HUES48 (cell line): ENCODE data around the gene IFIT1B.
"Not testable (repeated sequence)": the region's sequence is repeated elsewhere in the genome, so short reads cannot be mapped to it uniquely, and the experiment has no call there.

Experiments
- H3K27ac ChIP-seq: one replicate; pipeline ENCODE4 v1.7.0; 2013; ENCODE audit warnings: low read depth, low read length, inconsistent platforms
- H3K27me3 ChIP-seq: 2 replicates; pipeline ENCODE4 v1.6.1; 2013; ENCODE audit warnings: mild to moderate bottlenecking, low read length; ENCODE audit not compliant: control insufficient read depth, insufficient read depth
- H3K36me3 ChIP-seq: 2 replicates; pipeline ENCODE4 v1.6.1; 2013; ENCODE audit warnings: low read length; ENCODE audit not compliant: control insufficient read depth, insufficient read depth
- H3K4me1 ChIP-seq: 2 replicates; pipeline ENCODE4 v1.6.1; 2013; ENCODE audit warnings: mild to moderate bottlenecking, low read length; ENCODE audit not compliant: control insufficient read depth, insufficient read depth
- H3K4me3 ChIP-seq: 2 replicates; pipeline ENCODE4 v1.5.1; 2013; ENCODE audit warnings: mild to moderate bottlenecking, low read depth, low read length
- H3K9ac ChIP-seq: 2 replicates; pipeline ENCODE4 v1.6.1; 2013; ENCODE audit warnings: mild to moderate bottlenecking, low read depth, low read length, moderate library complexity
- H3K9me3 ChIP-seq: 2 replicates; pipeline ENCODE4 v1.6.1; 2013; ENCODE audit warnings: low read length; ENCODE audit not compliant: control insufficient read depth, insufficient read depth

IFIT1B gene

GRCh38 chr10:89384474-89385340 is 6.9 kb downstream of the IFIT1B start:
- Histone ChIP-seq H3K9me3 (no peaks in the 10 kb centered on the region), H3K4me1 (peaks cover 5% of the 10 kb centered on the region), H3K27ac (no peak overlapping the region), H3K36me3 (no peaks in the 10 kb centered on the region), H3K27me3 (no peaks in the 10 kb centered on the region), H3K9ac (no peak overlapping the region), H3K4me3 (no peak overlapping the region)

GRCh38 chr10:89388806-89389205 is 10.9 kb downstream of the IFIT1B start:
- Histone ChIP-seq H3K9me3 (no peaks in the 10 kb centered on the region), H3K4me1 (peaks cover 19% of the 10 kb centered on the region), H3K27me3 (no peaks in the 10 kb centered on the region), H3K4me3 (no peak overlapping the region), H3K27ac (no peak overlapping the region), H3K36me3 (no peaks in the 10 kb centered on the region), H3K9ac (no peak overlapping the region)

GRCh38 chr10:89389254-89389653 is 11.4 kb downstream of the IFIT1B start:
- no peaks in the 10 kb centered on the region for H3K36me3 ChIP-seq
- no peak overlapping the region for H3K4me3 ChIP-seq
- H3K9me3 ChIP-seq = no peaks in the 10 kb centered on the region
- no peaks in the 10 kb centered on the region for H3K27me3 ChIP-seq
- peaks cover 19% of the 10 kb centered on the region for H3K4me1 ChIP-seq
- H3K9ac ChIP-seq = no peak overlapping the region
- H3K27ac ChIP-seq = no peak overlapping the region

GRCh38 chr10:89390476-89391225 is 12.8 kb downstream of the IFIT1B start:
- Histone ChIP-seq H3K4me1 (peaks cover 19% of the 10 kb centered on the region), H3K27ac (no peak overlapping the region), H3K27me3 (no peaks in the 10 kb centered on the region), H3K9me3 (no peaks in the 10 kb centered on the region), H3K36me3 (no peaks in the 10 kb centered on the region), H3K4me3 (no peak overlapping the region), H3K9ac (no peak overlapping the region)

- not testable (repeated sequence) for H3K4me3 ChIP-seq, H3K9ac ChIP-seq, H3K36me3 ChIP-seq, H3K9me3 ChIP-seq, H3K27me3 ChIP-seq, H3K27ac ChIP-seq
- peaks cover 19% of the 10 kb centered on the region for H3K4me1 ChIP-seq
Observed at GRCh38 chr10:89391226-89391576, 13.3 kb downstream of the IFIT1B start.

GRCh38 chr10:89391907-89392756 is 14.3 kb downstream of the IFIT1B start, which contains the start of gene IFIT1:
TSS of gene IFIT1 (plus strand) at chr10:89392623. CDS start at chr10:89392713, 90 bp downstream.
- H3K9ac ChIP-seq = peak within 1 kb of the TSS; percentile 47; the same call in 1 of the 2 replicates
- peak within 1 kb of the TSS; percentile 50 for H3K27ac ChIP-seq

GRCh38 chr10:89392974-89393373 is 15.1 kb downstream of the IFIT1B start:
- H3K36me3 ChIP-seq = no peaks in the 10 kb centered on the region
- peaks cover 14% of the 10 kb centered on the region for H3K4me1 ChIP-seq
- no peaks in the 10 kb centered on the region for H3K9me3 ChIP-seq
- H3K27me3 ChIP-seq = no peaks in the 10 kb centered on the region
- H3K27ac ChIP-seq = no peak overlapping the region
- H3K9ac ChIP-seq = no peak overlapping the region
- H3K4me3 ChIP-seq = no peak overlapping the region

More at GRCh38 chr10:89391907-89392756, 14.3 kb downstream of the IFIT1B start, which contains the start of gene IFIT1:
- Histone ChIP-seq H3K4me1 (peaks cover 14% of the 10 kb centered on the region), H3K9me3 (no peaks in the 10 kb centered on the region), H3K27me3 (no peaks in the 10 kb centered on the region), H3K36me3 (no peaks in the 10 kb centered on the region), H3K4me3 (peak within 1 kb of the TSS; percentile 66)

- H3K9me3 ChIP-seq = no peaks in the 10 kb centered on the region
- no peak overlapping the region for H3K9ac ChIP-seq
- H3K27ac ChIP-seq = no peak overlapping the region
- peaks cover 14% of the 10 kb centered on the region for H3K4me1 ChIP-seq
- H3K27me3 ChIP-seq = no peaks in the 10 kb centered on the region
- no peaks in the 10 kb centered on the region for H3K36me3 ChIP-seq
- H3K4me3 ChIP-seq = no peak overlapping the region
Observed at GRCh38 chr10:89393898-89394297, 16.0 kb downstream of the IFIT1B start.

GRCh38 chr10:89395141-89395540 is 17.3 kb downstream of the IFIT1B start:
- no peak overlapping the region for H3K4me3 ChIP-seq
- no peak overlapping the region for H3K27ac ChIP-seq
- no peaks in the 10 kb centered on the region for H3K9me3 ChIP-seq
- H3K9ac ChIP-seq = no peak overlapping the region
- H3K27me3 ChIP-seq = no peaks in the 10 kb centered on the region
- peaks cover 14% of the 10 kb centered on the region for H3K4me1 ChIP-seq
- H3K36me3 ChIP-seq = no peaks in the 10 kb centered on the region

GRCh38 chr10:89398003-89398749 is 20.3 kb downstream of the IFIT1B start:
- H3K4me3 ChIP-seq = no peak overlapping the region
- H3K9ac ChIP-seq = no peak overlapping the region
- H3K4me1 ChIP-seq = 0 out of 2 replicates have a peak, but pooled peaks cover under 1% of the 10 kb centered on the region
- H3K9me3 ChIP-seq = no peaks in the 10 kb centered on the region
- H3K36me3 ChIP-seq = no peaks in the 10 kb centered on the region
- H3K27me3 ChIP-seq = no peaks in the 10 kb centered on the region
- no peak overlapping the region for H3K27ac ChIP-seq
